A549 treated with AZD9567 at 1 μM for 4 hours (cell line): ENCODE data around the gene KLHL41. TPM values are rescaled to one million over a fixed set of nuclear protein-coding genes. Genes with fewer than 3 reads are reported as not detected.

ENCODE experiments used
- total RNA-seq: library from RNA; stranded (reverse); fragments of 200-300 nt; extraction: Qiagen RNA extraction; gene quantifications from 5 replicates; pipeline ENCODE4 v1.2.3, GENCODE V29; 2022; ENCODE audit not compliant: insufficient read depth

KLHL41 gene
- total RNA-seq, result 0.07 to 0.19 TPM (median 0.13 TPM) in 4 of 5 replicates, not detected in the other

GRCh38 chr2:169509298-169509885 is at the start of gene KLHL41:
KLHL41 (plus strand) TSS chr2:169509702; CDS start chr2:169509779, 77 bp downstream.

GRCh38 chr2:169479257-169480078 is 30.0 kb upstream of the KLHL41 start, which contains the start of gene BBS5:
BBS5 (plus strand) TSS chr2:169479494; CDS start chr2:169479554, 60 bp downstream.

GRCh38 chr2:169573160-169573973 is 63.9 kb downstream of the KLHL41 start, which contains the start of gene FASTKD1:
FASTKD1 (minus strand) TSS chr2:169573865; CDS start chr2:169572029, 1,836 bp downstream.

Other genes starting within 250 kb of the KLHL41 start
- gene LRP2, start 147.2 kb upstream of the KLHL41 start, total RNA-seq, result 0.01 to 0.03 TPM (median 0.02 TPM) in 3 of 5 replicates, not detected in the others
- 3.2 to 6.3 TPM (median 5.6 TPM) in 5 replicates for gene BBS5, start 30.2 kb upstream of the KLHL41 start, total RNA-seq
- 14.7 to 23.3 TPM (median 20.5 TPM) in 5 replicates for gene FASTKD1, start 64.2 kb downstream of the KLHL41 start, total RNA-seq
- 32.8 to 51.7 TPM (median 39.5 TPM) in 5 replicates for gene PPIG, start 74.6 kb downstream of the KLHL41 start, total RNA-seq
- gene CFAP210, start 184.7 kb downstream of the KLHL41 start, total RNA-seq, result 0.22 to 0.58 TPM (median 0.40 TPM) in 4 of 5 replicates, not detected in the other
- gene PHOSPHO2, start 184.8 kb downstream of the KLHL41 start, total RNA-seq, result 2.1 to 2.8 TPM (median 2.6 TPM) in 4 of 5 replicates, not detected in the other
- gene KLHL23, start 224.1 kb downstream of the KLHL41 start, total RNA-seq, result 6.0 to 11.2 TPM (median 8.3 TPM) in 5 replicates